Astrocyte (in vitro differentiated cells and primary cell): ENCODE data around the gene PPM1E.

ENCODE experiments used
- EZH2 ChIP-seq: IDR thresholded peaks from 2 replicates; pipeline ENCODE4 v1.6.1; 2012; ENCODE audit warnings: mild to moderate bottlenecking, low read length, inconsistent platforms; ENCODE audit not compliant: insufficient read depth
- TF ChIP-seq, protein P1 (sequence below): IDR thresholded peaks from 2 replicates; pipeline ENCODE4 v1.5.1; 2011; ENCODE audit warnings: low read depth, mild to moderate bottlenecking, inconsistent platforms, low read length, moderate library complexity; ENCODE audit not compliant: insufficient read depth

DNA sequence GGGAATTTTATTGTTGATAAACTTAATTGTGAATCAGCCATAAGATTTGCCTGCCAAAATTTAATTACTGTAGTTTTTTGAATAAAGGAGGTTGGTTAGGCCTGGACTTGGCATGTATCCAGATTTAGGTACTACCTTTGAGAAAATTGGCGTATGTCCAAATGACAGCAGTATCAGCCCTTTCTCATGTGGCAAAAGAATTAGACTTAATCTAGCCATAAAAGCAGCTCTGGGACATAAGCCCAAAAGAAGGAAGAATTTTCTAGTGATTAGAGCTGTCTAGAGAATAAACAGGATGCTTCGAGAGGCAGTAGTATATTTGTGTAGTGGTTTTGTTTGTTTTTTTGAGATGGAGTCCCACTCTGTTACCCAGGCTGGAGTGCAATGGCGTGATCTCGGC lies 27.7 kb downstream of the PPM1E start:
- TF ChIP-seq, protein P1, sequence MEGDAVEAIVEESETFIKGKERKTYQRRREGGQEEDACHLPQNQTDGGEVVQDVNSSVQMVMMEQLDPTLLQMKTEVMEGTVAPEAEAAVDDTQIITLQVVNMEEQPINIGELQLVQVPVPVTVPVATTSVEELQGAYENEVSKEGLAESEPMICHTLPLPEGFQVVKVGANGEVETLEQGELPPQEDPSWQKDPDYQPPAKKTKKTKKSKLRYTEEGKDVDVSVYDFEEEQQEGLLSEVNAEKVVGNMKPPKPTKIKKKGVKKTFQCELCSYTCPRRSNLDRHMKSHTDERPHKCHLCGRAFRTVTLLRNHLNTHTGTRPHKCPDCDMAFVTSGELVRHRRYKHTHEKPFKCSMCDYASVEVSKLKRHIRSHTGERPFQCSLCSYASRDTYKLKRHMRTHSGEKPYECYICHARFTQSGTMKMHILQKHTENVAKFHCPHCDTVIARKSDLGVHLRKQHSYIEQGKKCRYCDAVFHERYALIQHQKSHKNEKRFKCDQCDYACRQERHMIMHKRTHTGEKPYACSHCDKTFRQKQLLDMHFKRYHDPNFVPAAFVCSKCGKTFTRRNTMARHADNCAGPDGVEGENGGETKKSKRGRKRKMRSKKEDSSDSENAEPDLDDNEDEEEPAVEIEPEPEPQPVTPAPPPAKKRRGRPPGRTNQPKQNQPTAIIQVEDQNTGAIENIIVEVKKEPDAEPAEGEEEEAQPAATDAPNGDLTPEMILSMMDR = no peak
- TF ChIP-seq EZH2 = no peak
